ENCODE results near the gene HGS. TPM values are rescaled to one million over a fixed set of nuclear protein-coding genes. Genes with fewer than 3 reads are reported as not detected.
A peak's percentile ranks its signal among the peaks of the same experiment; 100 is the strongest.

Gene HGS
- polyA plus RNA-seq, 1 experiment = 71.5 TPM

DNA sequence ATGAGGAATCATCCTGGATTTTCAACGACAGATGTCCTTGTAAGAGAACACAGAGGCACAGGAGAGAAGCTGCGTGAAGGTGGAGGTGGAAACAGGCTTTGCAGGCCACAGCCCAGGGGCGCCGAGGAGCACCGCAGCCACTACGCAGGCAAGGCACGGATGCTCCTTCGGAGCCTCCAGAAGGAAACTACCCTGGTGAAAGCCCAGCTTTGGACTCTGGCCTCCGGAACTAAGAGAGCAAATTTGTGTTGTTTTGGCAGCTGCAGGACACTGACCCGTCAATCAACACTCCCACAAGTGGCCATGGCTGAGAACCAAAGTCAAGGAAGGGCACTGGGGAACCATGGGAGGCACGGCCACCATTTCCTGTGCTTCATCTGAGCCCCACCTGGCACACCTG lies 3.7 kb upstream of the HGS start:
- no peaks in the 10 kb centered on the region for H3K27me3 ChIP-seq (ENCODE audit: control insufficient read depth, insufficient read depth, low read length)
- ChIA-PET CTCF (no interaction called here), POLR2A (interaction anchor here (0.7 kb wide), 1 partner anchor 38 kb away, joined by 5 read pairs; no protein-coding TSS in a partner anchor)
- peak overlapping the region; percentile 11 for H3K27ac ChIP-seq (ENCODE audit: low read depth, low read length)
- no peak overlapping the region for H3K4me3 ChIP-seq (ENCODE audit: low read depth, low read length)
- H3K9me3 ChIP-seq (ENCODE audit: control insufficient read depth, insufficient read depth, low read length) = no peaks in the 10 kb centered on the region; the same call in 1 of the 2 replicates
- DNase-seq (ENCODE audit: low read depth, low spot score) = no peak
- TF ChIP-seq, protein P1, sequence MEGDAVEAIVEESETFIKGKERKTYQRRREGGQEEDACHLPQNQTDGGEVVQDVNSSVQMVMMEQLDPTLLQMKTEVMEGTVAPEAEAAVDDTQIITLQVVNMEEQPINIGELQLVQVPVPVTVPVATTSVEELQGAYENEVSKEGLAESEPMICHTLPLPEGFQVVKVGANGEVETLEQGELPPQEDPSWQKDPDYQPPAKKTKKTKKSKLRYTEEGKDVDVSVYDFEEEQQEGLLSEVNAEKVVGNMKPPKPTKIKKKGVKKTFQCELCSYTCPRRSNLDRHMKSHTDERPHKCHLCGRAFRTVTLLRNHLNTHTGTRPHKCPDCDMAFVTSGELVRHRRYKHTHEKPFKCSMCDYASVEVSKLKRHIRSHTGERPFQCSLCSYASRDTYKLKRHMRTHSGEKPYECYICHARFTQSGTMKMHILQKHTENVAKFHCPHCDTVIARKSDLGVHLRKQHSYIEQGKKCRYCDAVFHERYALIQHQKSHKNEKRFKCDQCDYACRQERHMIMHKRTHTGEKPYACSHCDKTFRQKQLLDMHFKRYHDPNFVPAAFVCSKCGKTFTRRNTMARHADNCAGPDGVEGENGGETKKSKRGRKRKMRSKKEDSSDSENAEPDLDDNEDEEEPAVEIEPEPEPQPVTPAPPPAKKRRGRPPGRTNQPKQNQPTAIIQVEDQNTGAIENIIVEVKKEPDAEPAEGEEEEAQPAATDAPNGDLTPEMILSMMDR (IDR thresholded peaks at IDR 0.05; ENCODE audit: low read depth, low read length) = no peak

DNA sequence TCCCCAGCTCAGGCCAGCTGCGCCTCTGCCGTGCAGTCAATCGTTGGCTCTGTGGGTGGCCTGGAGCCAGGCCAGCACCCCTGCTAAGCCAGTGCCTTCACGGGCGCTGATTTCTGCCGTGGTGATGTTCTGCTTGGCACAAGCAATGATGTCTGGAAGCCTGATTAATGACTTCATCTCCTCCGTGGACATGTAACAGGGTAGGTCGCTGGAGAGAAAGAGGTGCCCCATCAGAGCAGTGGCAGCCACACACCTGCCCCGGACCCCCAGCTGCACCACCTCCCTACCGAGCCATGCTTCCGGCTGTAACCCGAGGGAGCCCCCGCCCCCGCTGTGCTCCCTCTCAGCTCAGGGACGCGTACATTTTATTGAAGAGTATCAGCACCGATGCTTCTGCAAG lies 2.1 kb upstream of the HGS start:
- CTCF ChIA-PET = no interaction called here
- Histone ChIP-seq H3K9me3 (ENCODE audit: control insufficient read depth, insufficient read depth, low read length) (no peaks in the 10 kb centered on the region; the same call in 1 of the 2 replicates), H3K4me3 (ENCODE audit: low read depth, low read length) (no peak overlapping the region), H3K27ac (ENCODE audit: low read depth, low read length) (no peak overlapping the region), H3K27me3 (ENCODE audit: control insufficient read depth, insufficient read depth, low read length) (no peaks in the 10 kb centered on the region)
- TF ChIP-seq, protein P1 (IDR thresholded peaks at IDR 0.05; ENCODE audit: low read depth, low read length) = no peak
- POLR2A ChIA-PET = no interaction called here
- DNase-seq (ENCODE audit: low read depth, low spot score) = no peak

DNA sequence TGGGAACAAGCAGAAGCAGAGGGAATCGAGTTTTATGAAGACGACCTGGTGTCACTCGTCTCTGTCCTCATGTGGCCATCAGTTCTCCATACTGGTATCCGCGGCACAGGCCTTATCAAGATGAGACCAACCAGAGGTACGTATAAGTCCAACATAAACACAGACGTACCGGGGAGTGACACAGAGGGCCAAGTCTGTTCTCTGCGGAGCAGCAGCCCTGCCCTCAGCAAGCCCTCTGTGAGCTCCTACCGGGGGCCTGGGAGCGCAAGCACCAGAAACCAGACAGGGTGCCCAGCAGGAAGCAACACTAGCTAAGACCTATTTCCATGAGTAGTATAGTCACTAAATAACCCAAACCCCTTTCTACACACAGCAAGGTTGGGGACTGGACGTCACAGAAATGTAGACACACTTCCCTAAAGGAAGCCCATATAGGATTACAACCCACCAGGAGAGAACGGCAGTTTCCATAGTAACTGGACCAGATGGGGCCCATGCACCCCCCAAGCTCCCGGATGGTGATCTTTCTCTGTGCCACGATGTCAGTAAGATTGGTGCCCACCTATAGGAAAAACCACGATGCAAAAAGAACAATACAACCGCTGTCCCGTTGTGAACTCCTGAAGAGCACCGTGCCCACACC lies 1.1 kb upstream of the HGS start:
- CTCF ChIA-PET = interaction anchor here (1.2 kb wide), 1 partner anchor 82 kb away, joined by 3 read pairs; no protein-coding TSS in a partner anchor
- Histone ChIP-seq H3K27ac (ENCODE audit: low read depth, low read length) (peak overlapping the region; percentile 65), H3K9me3 (ENCODE audit: control insufficient read depth, insufficient read depth, low read length) (no peaks in the 10 kb centered on the region; the same call in 1 of the 2 replicates), H3K4me3 (ENCODE audit: low read depth, low read length) (peak overlapping the region; percentile 92), H3K27me3 (ENCODE audit: control insufficient read depth, insufficient read depth, low read length) (no peaks in the 10 kb centered on the region)
- no peak for DNase-seq (ENCODE audit: low read depth, low spot score)
- POLR2A ChIA-PET = interaction anchor here (0.6 to 3.4 kb wide), 5 partner anchors 17 to 678 kb away, joined by 3 to 35 read pairs (median 7); partner anchors contain the start of genes CCDC137, MRPL12, NPLOC4 and OXLD1
- TF ChIP-seq, protein P1 (IDR thresholded peaks at IDR 0.05; ENCODE audit: low read depth, low read length) = no peak

DNA sequence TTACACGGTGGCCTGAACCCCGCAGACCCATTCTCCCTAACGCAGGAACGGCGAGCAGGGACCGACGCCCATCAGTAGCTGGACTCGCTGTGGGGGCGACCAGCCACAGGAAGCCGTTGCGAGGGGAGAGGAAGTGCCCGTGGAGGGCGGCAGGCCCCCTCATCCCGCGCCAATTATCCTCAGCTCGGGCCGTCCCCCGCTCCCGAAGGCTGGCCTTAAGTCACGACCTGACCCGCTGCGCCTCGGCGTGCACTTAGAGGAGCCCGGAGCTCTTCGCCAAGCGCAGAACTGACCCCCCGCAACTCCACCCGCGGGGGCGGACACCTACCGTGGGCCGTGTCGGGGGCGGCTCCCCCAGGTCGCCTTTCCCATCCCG lies 615 bp upstream of the HGS start:
- peak overlapping the region; percentile 92 for H3K4me3 ChIP-seq (ENCODE audit: low read depth, low read length)
- TF ChIP-seq, protein P1 (IDR thresholded peaks at IDR 0.05; ENCODE audit: low read depth, low read length) = no peak
- CTCF ChIA-PET = interaction anchor here (1.2 kb wide), 1 partner anchor 82 kb away, joined by 3 read pairs; no protein-coding TSS in a partner anchor
- no peak for DNase-seq (ENCODE audit: low read depth, low spot score)
- POLR2A ChIA-PET = interaction anchor here (0.6 to 3.4 kb wide), 12 partner anchors 9 to 678 kb away, joined by 3 to 35 read pairs (median 3); partner anchors contain the start of genes CCDC137, MRPL12, NPLOC4 and OXLD1
- no peaks in the 10 kb centered on the region; the same call in 1 of the 2 replicates for H3K9me3 ChIP-seq (ENCODE audit: control insufficient read depth, insufficient read depth, low read length)
- peak overlapping the region; percentile 65 for H3K27ac ChIP-seq (ENCODE audit: low read depth, low read length)
- no peaks in the 10 kb centered on the region for H3K27me3 ChIP-seq (ENCODE audit: control insufficient read depth, insufficient read depth, low read length)

DNA sequence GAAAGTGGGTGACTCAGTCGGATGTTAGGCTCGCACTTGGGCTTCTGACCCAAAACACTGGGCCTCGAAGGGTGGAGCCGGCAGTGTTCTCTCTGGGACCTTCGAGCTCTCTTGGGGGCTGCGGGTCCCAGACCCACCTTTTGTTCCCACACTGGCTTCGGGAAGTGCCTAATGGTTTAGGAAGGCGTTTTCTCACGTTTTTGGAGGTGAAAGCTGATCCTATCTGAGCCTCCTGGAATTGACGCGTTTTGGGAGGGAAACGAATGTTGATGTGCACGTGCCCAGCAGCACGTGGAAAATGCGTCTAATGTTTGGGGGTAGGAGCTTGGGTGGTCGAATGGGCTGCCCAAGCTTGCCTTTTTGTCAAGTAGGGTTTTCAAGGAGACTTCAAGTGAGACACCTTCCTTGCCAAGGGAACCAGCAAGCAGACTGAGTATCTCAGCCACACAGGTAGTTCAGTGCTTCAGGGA lies 666 bp downstream of the HGS start:
- ChIA-PET CTCF (interaction anchor here (1.1 kb wide), 1 partner anchor 18 kb away, joined by 3 read pairs; no protein-coding TSS in a partner anchor), POLR2A (interaction anchor here (0.6 to 3.4 kb wide), 9 partner anchors 11 to 182 kb away, joined by 3 to 35 read pairs (median 5); partner anchors contain the start of genes ACTG1, CCDC137, MRPL12 and NPLOC4)
- no peaks in the 10 kb centered on the region for H3K27me3 ChIP-seq (ENCODE audit: control insufficient read depth, insufficient read depth, low read length)
- peak overlapping the region; percentile 79 for H3K4me3 ChIP-seq (ENCODE audit: low read depth, low read length)
- peak overlapping the region; percentile 94 for H3K27ac ChIP-seq (ENCODE audit: low read depth, low read length)
- no peaks in the 10 kb centered on the region; the same call in 1 of the 2 replicates for H3K9me3 ChIP-seq (ENCODE audit: control insufficient read depth, insufficient read depth, low read length)
- TF ChIP-seq, protein P1 (IDR thresholded peaks at IDR 0.05; ENCODE audit: low read depth, low read length) = no peak
- no peak for DNase-seq (ENCODE audit: low read depth, low spot score)

Measured in AG04450 (cell line).